ENCODE measurements around the gene ENOX1.

ENOX1 gene

GRCh38 chr13:43251961-43252360, 534.8 kb downstream of the ENOX1 start:
- DNase-seq (ENCODE audit: low read depth in 2 of 2) = no peak

DNA sequence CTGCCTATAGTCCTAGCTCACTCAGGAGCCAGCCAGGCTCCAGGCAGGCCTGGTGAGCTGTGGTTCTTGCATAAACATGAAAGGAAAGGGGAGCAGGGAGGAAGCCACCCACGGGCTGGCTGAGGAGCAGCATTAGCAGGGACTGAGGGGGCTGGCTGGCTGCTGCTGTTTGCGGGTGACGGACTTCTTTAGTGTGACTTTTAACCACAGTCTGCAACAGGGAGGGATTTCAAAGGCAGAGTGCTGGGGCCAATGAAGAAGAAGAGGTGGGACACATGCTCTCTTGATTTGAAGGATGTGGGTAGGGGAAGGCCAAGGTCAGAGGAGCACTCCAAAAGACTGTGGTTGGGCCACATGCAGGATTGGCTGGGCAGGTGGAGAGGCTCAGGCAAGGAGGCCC, 540.4 kb downstream of the ENOX1 start:
- DNase-seq (ENCODE audit: low read depth in 2 of 2) = no peak

DNA sequence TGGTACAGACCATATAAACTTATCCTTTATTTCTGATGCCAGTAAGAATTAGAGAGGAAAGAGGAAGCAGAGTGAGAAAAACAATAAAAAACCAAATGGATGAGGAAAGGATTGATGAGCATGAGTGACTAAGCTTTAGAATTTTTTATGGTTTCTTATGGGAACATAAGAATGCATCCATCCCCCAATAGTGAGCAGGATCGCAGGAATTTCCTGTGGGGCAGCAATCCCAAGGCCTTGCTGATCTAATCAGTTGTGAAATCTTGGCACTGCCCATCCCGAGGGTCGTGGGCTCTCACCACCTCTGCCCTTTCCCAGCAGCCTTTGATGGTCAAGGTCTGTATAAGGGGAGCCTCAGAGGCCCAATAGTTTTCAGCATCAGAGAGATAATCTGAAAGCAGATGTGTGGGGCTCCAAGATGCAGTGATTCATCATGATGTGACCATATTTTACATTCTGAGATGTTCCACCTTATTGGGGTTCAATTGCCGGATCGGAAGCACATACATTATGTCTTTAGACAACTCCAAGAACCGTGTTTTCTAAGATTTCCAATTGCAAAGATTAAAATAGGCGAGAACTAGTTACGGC, 541.3 kb downstream of the ENOX1 start:
- no peak for DNase-seq (ENCODE audit: low read depth in 2 of 2)

DNA sequence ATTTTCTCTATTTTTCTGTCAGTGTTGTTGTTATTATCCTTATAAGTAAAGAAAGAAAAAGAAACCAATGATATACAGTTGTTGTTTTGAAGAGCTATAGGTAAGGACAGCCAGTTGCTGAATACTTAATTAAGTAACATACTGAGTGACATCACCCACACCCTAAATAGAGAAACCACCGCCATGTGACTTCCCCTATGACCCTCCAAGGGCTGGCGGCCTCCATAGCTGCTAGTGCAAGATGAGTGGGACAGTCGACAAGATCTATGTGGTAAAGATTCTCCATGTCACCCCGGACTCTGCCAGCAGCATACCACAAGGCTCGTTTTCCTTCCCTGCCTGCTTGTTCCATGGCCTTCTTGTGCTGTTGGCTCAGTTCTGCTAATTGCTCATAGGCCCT, 542.3 kb downstream of the ENOX1 start:
- DNase-seq (ENCODE audit: low read depth in 2 of 2) = no peak

- DNase-seq (ENCODE audit: low read depth in 2 of 2) = no peak
These were observed 543.1 kb downstream of the ENOX1 start for GRCh38 chr13:43243711-43244110.

GRCh38 chr13:43242040-43242439, 544.7 kb downstream of the ENOX1 start:
- DNase-seq (ENCODE audit: low read depth in 2 of 2) = no peak

DNA sequence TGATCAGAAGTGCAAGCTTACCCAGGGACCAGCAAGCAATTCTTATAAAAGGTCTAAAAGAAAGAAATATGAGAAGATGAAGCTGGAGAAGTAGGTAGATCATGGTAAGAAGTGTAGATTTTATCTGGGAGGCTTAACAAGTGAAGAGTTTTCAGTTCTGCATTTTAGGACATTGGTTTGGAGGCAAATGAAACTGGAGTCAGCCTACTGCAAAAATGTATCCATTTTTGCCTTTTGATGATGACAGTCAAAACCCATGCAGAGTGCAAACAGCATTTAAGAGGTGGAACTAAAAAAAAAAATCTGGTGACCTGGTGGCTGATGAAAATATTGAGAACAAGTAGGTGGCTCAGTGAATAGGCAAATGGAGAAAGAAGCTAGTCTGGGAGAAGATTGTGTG, 546.5 kb downstream of the ENOX1 start:
- DNase-seq (ENCODE audit: low read depth in 2 of 2) = no peak

- DNase-seq (ENCODE audit: low read depth in 2 of 2) = no peak
These were observed 547.4 kb downstream of the ENOX1 start for GRCh38 chr13:43239275-43239840.

DNA sequence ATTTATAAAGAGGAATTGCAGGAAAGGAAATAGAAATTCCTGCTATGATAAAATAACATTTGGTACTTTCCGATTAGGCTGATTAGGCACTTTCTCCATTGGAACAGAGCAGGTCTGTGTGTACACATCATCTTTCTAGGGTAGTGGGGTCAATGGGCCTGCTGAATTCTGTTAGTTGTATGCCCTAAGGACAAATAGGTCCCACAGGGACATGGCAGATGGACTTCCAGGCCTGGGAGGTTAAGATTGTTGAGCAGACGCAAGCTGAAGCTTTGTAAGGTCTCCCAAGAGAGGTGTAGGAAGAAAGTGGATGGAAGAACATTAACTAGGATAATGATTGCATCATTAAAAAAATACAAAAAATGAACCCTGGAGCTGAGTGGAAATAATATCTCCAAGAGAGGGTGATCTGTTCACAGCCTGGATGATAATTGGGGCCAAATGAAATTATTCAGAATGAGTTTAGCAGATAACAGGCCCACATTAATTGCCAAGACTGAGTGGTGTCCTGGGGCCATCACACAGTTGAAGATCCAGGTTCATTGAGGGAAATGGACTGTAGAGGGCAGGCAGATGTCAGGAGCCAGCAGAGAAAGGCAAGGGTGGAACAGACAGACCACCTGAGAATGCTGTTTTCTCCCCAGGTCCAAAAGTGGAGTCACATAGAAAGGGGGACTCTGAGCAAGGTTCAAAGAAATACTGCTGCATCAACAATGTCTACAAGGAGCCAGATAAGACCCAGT, 548.3 kb downstream of the ENOX1 start:
- no peak for DNase-seq (ENCODE audit: low read depth in 2 of 2)

DNA sequence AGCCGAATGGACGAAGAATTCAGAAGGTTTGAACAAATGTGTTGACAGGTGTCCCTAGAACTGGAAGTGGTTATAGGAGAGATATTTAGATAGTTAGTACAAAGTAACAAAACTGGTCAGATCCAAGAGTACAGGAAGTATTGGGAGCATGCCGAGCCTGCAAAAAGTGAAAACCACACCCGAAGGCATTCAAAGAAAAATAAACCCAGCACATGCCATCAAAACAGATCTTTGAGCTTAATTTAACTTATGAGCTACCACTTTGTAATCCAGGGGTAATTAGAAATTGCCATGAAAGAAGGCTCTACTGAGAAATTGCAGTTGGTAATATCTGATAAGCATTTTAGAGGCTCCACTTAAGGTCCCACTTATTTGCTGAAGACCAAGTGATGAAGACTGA, 549.2 kb downstream of the ENOX1 start:
- no peak for DNase-seq (ENCODE audit: low read depth in 2 of 2)

DNA sequence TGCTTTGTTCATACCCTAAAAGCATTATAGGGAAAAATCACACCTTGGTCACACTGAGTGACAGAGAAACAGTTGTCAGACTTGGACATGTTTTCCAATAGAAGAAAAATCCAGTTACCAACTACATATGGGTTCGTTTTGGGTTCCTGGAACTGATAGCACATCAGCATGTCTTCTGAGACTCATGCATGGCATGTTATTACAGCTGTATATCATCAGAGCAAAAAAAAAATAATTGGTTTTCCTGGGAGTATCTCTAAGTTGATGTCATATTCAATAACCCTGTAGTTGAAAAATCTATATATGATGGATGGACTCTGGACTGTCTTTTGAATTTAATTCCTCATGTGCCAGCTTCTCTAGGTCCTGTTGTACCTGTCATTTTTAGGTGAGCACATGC, 551.7 kb downstream of the ENOX1 start:
- DNase-seq (ENCODE audit: low read depth in 2 of 2) = no peak

GRCh38 chr13:43232873-43233265, 553.9 kb downstream of the ENOX1 start:
- no peak for DNase-seq (ENCODE audit: low read depth in 2 of 2)

GRCh38 chr13:43232144-43232872, 554.5 kb downstream of the ENOX1 start:
- no peak for DNase-seq (ENCODE audit: low read depth in 2 of 2)

DNA sequence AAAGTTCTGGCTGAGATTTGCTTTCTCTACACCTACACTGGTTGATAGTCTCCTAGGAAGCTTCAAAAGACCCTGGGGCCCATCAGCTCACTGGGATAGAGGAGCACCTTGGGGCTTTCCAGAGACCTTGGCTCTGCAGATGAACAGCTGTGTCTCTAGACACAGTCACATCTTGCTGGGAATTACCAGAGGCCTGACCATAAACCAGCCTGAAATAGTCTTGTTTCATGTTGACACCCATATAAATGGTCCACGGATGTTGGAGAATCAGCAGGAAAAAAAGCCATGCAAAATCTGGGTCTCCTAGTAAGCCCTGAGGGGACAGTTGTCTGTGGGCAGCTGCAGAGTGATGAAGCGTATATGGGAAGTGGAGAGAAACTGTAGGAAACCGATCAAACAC, 555.8 kb downstream of the ENOX1 start:
- DNase-seq (ENCODE audit: low read depth in 2 of 2) = no peak

DNA sequence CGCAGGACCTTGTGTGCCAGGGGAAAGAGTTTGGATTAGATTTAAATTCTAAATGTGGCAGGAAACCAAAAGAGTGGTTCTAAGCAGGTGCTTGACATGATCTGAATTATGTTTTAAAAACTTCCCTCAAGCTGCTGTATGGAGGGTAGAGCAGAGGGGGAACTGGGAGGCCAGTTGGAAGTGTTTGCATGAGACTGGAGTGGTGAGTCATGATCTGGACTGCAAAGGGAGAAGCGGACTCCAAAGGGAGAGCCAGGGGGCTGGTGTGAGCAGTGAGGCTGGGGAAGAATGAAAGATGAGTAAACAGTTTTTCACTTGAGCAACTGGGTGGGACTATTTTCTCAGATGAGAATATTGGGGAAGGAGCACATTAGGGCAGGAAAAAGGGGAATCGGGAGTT, 557.3 kb downstream of the ENOX1 start:
- no peak for DNase-seq (ENCODE audit: low read depth in 2 of 2)

- no peak for DNase-seq (ENCODE audit: low read depth in 2 of 2)
These were observed 559.1 kb downstream of the ENOX1 start for GRCh38 chr13:43227721-43228120.

- DNase-seq (ENCODE audit: low read depth in 2 of 2) = no peak
These were observed 563.6 kb downstream of the ENOX1 start for GRCh38 chr13:43223216-43223615.

GRCh38 chr13:43222086-43222485, 564.7 kb downstream of the ENOX1 start:
- DNase-seq (ENCODE audit: low read depth in 2 of 2) = no peak

GRCh38 chr13:43221611-43222010, 565.2 kb downstream of the ENOX1 start:
- no peak for DNase-seq (ENCODE audit: low read depth in 2 of 2)

DNA sequence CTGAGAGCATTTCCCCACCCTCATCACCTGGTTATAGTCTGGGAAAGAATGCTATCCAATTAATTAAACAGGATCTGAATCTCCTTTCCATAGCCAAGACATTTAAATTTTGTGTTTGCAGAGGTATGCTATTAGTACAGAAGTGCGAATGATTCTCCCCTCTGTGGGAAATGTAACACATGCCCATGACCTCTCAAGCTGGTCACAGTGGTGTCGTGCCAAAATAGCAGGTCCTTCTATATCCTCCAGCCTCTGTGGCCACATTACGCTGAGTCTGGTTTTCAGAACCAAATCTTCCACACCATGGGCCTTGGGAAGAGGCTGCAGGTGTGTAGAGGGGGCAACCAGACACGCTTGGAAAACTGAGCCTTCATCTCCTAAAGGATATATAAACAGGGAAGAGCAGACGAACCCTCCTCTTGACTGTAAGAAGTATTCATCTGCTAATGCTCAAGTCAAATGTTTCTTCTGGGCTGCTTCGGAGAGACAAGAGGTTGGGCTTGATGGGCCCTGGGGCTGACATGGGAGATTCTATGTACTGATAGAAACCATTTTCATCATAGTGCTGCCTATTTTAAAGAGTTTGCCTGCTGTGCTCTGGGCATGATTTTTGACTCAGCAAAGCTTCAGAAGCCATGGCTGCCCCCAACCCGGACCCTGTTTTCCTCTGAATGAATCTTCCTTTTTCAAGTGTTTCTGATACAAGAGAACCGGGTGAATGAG, 565.7 kb downstream of the ENOX1 start:
- DNase-seq (ENCODE audit: low read depth in 2 of 2) = no peak

GRCh38 chr13:43214124-43214523, 572.6 kb downstream of the ENOX1 start:
- DNase-seq (ENCODE audit: low read depth in 2 of 2) = no peak

DNA sequence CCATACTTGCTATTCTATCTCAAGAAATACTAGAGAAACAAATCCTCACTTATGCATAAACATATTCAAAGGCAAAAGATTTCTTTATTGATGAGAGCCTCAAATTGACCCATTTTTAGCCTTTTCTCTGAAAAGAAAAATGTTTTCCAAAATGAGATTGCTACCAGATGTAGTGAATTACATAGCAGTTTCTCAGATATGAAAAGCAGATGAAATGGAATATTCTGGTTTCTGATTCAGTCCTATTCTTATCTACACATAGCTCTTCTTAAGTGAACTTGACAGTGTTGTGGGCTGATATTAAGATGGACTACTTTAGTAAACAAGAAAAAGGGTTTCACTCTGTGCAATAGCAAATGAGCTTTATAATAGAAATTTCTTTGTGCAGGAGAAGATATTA, 579.9 kb downstream of the ENOX1 start:
- DNase-seq (ENCODE audit: low read depth in 2 of 2) = no peak

All from stimulated activated CD8-positive, alpha-beta memory T cell treated with anti-CD3 and anti-CD28 coated beads, Interleukin-2, amount 100 ng/mL, for 1 hour (primary cell).